ENCODE data around the gene HDAC4. TPM values are rescaled to one million over a fixed set of nuclear protein-coding genes. Genes with fewer than 3 reads are reported as not detected.

The HDAC4 gene
- total and polyA plus RNA-seq, 8 donors, result 1.7 to 98.8 (median 24.5) TPM

DNA sequence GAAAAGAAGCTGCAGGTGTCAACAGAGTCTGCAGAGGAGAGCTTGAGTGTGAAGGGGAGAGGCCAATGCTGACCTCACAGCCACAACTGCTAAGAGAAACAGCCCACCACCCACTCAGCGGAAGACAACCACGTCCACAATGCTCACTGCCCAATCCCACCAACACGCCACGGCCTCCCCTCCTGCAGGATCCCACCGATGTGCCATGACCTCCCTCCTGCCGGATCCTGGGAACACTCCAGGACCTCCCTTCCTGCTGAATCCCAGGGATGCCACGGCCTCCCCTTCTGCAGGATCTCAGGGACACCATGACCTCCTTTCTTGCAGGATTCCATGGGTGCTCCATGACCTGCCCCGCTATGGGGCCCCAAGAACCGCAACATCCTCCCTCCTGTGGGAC lies 285.2 kb downstream of the HDAC4 start:
- Histone ChIP-seq H3K4me3 (no peak overlapping the region), H3K27ac (peak overlapping the region in 1 of 5 donors; percentile 83), H3K27me3 (no peaks in the 10 kb centered on the region), H3K9me3 (no peaks in the 10 kb centered on the region), H3K36me3 (peaks cover 9 to 33% (median 19%) of the 10 kb centered on the region in 4 donors), H3K4me1 (peaks cover 23 to 56% (median 41%) of the 10 kb centered on the region in 4 donors)
- no peak for TF ChIP-seq POLR2AphosphoS5 (IDR thresholded peaks at IDR 0.05)
- TF ChIP-seq, protein P1, sequence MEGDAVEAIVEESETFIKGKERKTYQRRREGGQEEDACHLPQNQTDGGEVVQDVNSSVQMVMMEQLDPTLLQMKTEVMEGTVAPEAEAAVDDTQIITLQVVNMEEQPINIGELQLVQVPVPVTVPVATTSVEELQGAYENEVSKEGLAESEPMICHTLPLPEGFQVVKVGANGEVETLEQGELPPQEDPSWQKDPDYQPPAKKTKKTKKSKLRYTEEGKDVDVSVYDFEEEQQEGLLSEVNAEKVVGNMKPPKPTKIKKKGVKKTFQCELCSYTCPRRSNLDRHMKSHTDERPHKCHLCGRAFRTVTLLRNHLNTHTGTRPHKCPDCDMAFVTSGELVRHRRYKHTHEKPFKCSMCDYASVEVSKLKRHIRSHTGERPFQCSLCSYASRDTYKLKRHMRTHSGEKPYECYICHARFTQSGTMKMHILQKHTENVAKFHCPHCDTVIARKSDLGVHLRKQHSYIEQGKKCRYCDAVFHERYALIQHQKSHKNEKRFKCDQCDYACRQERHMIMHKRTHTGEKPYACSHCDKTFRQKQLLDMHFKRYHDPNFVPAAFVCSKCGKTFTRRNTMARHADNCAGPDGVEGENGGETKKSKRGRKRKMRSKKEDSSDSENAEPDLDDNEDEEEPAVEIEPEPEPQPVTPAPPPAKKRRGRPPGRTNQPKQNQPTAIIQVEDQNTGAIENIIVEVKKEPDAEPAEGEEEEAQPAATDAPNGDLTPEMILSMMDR (IDR thresholded peaks at IDR 0.05), result no peak
- TF ChIP-seq EP300 (IDR thresholded peaks at IDR 0.05), result no peak
- no peak for TF ChIP-seq POLR2A (IDR thresholded peaks at IDR 0.05)
- no peak for DNase-seq
- intact Hi-C loops (cut with DNase I; ENCODE audit: low total_unique reads), result no loop called here
- WGBS, 5 donors, result 89 to 99% (median 94%) methylated on average over 8 to 9 of the region's 9 CpGs

DNA sequence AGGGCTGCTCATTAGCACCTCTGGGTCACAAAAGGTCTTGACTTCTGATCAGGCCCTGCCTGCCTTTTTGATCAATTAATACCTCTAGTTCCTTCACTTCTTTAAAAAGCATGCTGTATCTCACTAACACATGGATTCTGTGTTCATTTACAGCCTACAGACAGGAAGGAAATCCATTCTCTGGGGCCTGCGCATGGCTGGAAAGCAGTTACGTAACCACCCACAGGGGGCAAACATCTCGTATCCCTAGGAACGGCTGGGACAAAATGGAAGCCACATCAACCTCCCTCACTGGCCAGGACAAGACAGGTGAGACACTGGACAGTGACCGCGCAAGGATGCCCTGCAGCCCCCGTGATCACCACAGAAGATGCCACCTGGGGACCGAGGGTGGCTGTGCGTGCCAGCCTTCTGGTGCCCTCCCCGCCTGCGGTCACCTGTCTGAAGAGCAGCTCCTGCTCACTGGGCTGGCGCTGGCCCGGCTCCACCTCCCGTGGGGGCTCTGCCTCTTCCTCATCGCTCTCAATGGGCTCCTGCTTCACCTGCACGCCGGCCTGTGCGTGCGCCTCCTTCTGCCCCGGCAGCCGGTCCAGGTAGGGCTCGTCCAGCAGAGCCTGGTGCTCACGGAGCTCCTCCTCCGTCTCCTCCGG lies 286.1 kb downstream of the HDAC4 start:
- Histone ChIP-seq H3K36me3 (peaks cover 9 to 42% (median 28%) of the 10 kb centered on the region in 4 donors), H3K9me3 (no peaks in the 10 kb centered on the region), H3K4me1 (peaks cover 28 to 64% (median 48%) of the 10 kb centered on the region in 4 donors), H3K27ac (peak overlapping the region in 3 of 5 donors; percentile 28 to 83 (median 56)), H3K4me3 (no peak overlapping the region), H3K27me3 (no peaks in the 10 kb centered on the region)
- intact Hi-C loops (cut with DNase I; ENCODE audit: low total_unique reads), result no loop called here
- WGBS, 5 donors, result 92 to 95% (median 94%) methylated on average over 24 to 25 of the region's 25 CpGs
- no peak for TF ChIP-seq POLR2A (IDR thresholded peaks at IDR 0.05)
- TF ChIP-seq, protein P1 (IDR thresholded peaks at IDR 0.05), result no peak
- TF ChIP-seq EP300 (IDR thresholded peaks at IDR 0.05), result no peak
- no peak for TF ChIP-seq POLR2AphosphoS5 (IDR thresholded peaks at IDR 0.05)
- no peak for DNase-seq

DNA sequence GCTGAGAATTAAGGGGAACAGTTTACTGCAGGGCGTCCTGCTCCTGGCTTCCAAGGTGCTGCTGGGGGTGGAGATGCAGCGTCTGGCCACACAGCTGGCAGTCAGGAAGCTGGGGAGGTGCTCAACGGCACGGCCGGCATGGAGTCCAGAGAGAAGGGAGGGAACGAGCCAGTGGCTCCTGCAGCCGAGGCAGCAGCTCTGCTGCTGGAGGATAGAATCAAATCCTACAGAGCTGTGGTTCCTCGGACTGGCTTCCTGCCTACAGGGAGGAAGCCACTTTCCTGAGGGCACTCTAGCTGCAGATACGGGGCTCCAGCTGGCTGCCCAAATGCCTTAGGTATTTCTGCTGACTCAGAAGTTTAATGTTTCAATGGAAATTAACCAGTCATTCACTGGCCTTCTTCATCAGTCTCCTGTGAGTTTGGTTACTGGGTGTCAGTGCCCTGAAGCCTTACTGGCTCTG lies 286.7 kb downstream of the HDAC4 start:
- H3K27me3 ChIP-seq, result no peaks in the 10 kb centered on the region
- no peak overlapping the region for H3K4me3 ChIP-seq
- H3K9me3 ChIP-seq, result no peaks in the 10 kb centered on the region
- TF ChIP-seq EP300 (IDR thresholded peaks at IDR 0.05), result no peak
- TF ChIP-seq, protein P1 (IDR thresholded peaks at IDR 0.05), result no peak
- TF ChIP-seq POLR2A (IDR thresholded peaks at IDR 0.05), result no peak
- no peak for TF ChIP-seq POLR2AphosphoS5 (IDR thresholded peaks at IDR 0.05)
- intact Hi-C loops (cut with DNase I; ENCODE audit: low total_unique reads), result no loop called here
- peak overlapping the region in 4 of 5 donors; percentile 28 to 83 (median 50) for H3K27ac ChIP-seq
- peaks cover 9 to 47% (median 34%) of the 10 kb centered on the region in 4 donors for H3K36me3 ChIP-seq
- DNase-seq, result peak; percentile 49 to 53
- WGBS, 5 donors, result 16 to 35% (median 25%) methylated on average over 6 to 9 of the region's 9 CpGs
- peaks cover 32 to 70% (median 52%) of the 10 kb centered on the region in 4 donors for H3K4me1 ChIP-seq

DNA sequence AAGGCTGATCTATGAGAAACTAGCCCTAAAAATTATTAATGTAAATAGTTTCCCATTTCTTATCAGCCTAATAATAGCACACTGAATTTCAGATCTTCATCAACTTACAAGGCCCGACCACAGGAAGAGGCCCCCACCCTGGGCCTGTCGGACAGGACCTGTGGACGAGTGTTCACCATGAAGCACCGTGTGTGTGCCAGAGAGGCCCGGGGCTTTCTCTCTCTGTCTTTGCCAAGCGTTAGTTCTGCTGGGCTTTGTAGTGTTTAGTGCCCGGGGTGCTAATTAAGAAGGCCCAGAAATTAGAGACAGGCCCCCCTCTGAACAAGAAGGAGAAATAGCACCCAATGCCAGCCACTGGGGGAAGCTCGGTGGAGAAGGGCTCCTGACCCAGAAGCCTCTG lies 287.2 kb downstream of the HDAC4 start:
- Histone ChIP-seq H3K27me3 (no peaks in the 10 kb centered on the region), H3K27ac (peak overlapping the region; percentile 6 to 83 (median 45)), H3K4me1 (peaks cover 35 to 75% (median 55%) of the 10 kb centered on the region in 4 donors), H3K4me3 (no peak overlapping the region), H3K9me3 (no peaks in the 10 kb centered on the region), H3K36me3 (peaks cover 9 to 52% (median 39%) of the 10 kb centered on the region in 4 donors)
- intact Hi-C loops (cut with DNase I; ENCODE audit: low total_unique reads), result no loop called here
- no peak for DNase-seq
- WGBS, 5 donors, result 16 to 37% (median 30%) methylated on average over 6 to 8 of the region's 8 CpGs
- no peak for TF ChIP-seq EP300 (IDR thresholded peaks at IDR 0.05)
- TF ChIP-seq, protein P1 (IDR thresholded peaks at IDR 0.05), result no peak

All from stomach (tissue), 9 donors.